ENCODE results near the gene RNGTT.
"Not testable (repeated sequence)": the region's sequence is repeated elsewhere in the genome, so short reads cannot be mapped to it uniquely, and the experiment has no call there.

RNGTT gene

DNA sequence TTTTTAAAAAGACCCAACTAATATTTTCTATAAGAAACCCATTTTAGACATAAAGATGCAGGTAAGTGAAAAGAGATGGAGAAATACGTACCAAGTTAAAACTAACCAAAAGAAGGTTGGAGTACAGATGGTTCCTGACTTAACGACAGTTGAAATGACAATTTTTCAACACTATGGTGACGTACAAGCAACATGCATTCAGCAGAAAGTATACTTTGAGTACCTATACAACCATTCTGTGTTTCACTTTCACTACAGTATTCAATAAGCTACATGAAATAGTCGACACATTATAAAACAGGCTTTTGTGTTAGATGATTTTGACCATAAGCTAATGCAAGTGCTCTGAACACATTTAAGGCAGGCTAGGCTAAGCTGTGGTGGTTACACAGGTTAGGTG, 228.9 kb downstream of the RNGTT start:
- Histone ChIP-seq H3K4me1 (ENCODE audit: control insufficient read depth in 1 of 2, insufficient read depth in 2 of 2, low read length in 2 of 2) (no peaks in the 10 kb centered on the region), H3K4me3 (ENCODE audit: low read depth in 1 of 2, low read length in 2 of 2) (no peak overlapping the region), H3K36me3 (ENCODE audit: control insufficient read depth in 1 of 2, insufficient read depth in 2 of 2, low read length in 2 of 2) (peaks cover 0 to 9% of the 10 kb centered on the region in 2 donors), H3K9me3 (ENCODE audit: control insufficient read depth in 1 of 2, low read length in 2 of 2) (no peaks in the 10 kb centered on the region), H3K27ac (ENCODE audit: low read length) (no peak overlapping the region), H3K27me3 (ENCODE audit: low read depth, low read length) (no peaks in the 10 kb centered on the region)

DNA sequence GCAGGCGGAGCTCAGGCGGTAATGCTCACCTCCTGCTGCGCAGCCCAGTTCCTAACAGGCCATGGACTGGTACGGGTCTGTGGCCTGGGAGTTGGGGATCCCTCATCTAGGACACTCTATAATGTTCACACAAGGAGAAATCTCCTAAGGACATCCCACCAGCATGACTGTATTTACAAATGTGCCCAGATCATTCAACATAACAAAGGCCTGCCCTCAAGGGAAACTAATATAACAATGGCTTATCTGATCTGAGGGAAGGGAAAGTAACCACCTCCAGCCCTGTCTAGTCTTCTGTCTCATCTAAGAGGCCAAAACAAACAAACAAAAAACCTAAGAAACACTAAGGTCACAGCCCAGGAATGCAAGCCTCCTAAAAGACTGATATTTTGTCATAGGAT, 232.8 kb downstream of the RNGTT start:
- Histone ChIP-seq H3K27ac (ENCODE audit: low read length) (no peak overlapping the region), H3K36me3 (ENCODE audit: control insufficient read depth in 1 of 2, insufficient read depth in 2 of 2, low read length in 2 of 2) (no peaks in the 10 kb centered on the region), H3K4me3 (ENCODE audit: low read depth in 1 of 2, low read length in 2 of 2) (no peak overlapping the region), H3K27me3 (ENCODE audit: low read depth, low read length) (no peaks in the 10 kb centered on the region), H3K4me1 (ENCODE audit: control insufficient read depth in 1 of 2, insufficient read depth in 2 of 2, low read length in 2 of 2) (no peaks in the 10 kb centered on the region), H3K9me3 (ENCODE audit: control insufficient read depth in 1 of 2, low read length in 2 of 2) (no peaks in the 10 kb centered on the region)

DNA sequence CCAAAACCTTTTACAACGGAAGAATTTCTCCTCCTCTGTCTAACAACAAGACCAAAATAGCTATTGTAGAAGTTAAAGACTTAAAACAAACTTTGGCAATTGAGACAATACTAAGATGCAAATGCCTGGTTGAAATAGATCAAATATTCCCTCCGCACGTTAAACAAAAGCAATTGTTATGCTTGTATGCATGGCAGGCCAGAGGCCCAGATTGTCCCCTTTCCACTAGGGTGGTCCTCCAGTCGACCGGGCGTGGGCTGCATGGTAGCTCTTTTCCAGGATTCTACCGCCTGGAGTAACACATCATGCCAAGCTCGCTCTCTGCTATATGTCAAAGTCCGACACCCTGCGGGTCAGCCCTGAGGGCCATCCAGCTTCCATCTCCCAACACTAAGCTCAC, 234.7 kb downstream of the RNGTT start:
- no peaks in the 10 kb centered on the region for H3K36me3 ChIP-seq (ENCODE audit: control insufficient read depth in 1 of 2, insufficient read depth in 2 of 2, low read length in 2 of 2)
- H3K4me3 ChIP-seq (ENCODE audit: low read depth in 1 of 2, low read length in 2 of 2) = no peak overlapping the region
- H3K27ac ChIP-seq (ENCODE audit: low read length) = no peak overlapping the region
- H3K9me3 ChIP-seq (ENCODE audit: control insufficient read depth in 1 of 2, low read length in 2 of 2) = no peaks in the 10 kb centered on the region
- no peaks in the 10 kb centered on the region for H3K4me1 ChIP-seq (ENCODE audit: control insufficient read depth in 1 of 2, insufficient read depth in 2 of 2, low read length in 2 of 2)
- no peaks in the 10 kb centered on the region for H3K27me3 ChIP-seq (ENCODE audit: low read depth, low read length)

DNA sequence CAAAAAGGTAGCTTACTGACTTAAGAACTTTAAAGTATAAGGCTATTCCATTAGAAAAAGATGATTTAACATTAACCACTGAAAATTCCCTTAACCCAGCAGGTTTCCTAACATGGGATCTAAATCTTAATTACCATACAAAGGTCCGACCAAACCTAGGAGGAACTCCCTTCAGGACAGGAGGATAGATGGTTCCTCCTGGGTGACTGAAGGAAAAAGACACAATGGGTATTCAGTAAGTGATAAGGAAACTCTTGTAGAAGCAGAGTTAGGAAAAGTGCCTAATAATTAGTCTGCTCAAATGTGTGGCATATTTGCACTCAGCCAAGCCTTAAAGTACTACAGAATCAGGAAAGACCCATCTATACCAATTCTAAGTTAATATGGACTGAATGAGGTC, 237.0 kb downstream of the RNGTT start:
- H3K27me3 ChIP-seq (ENCODE audit: low read depth, low read length); H3K27ac ChIP-seq (ENCODE audit: low read length); H3K9me3 ChIP-seq (ENCODE audit: control insufficient read depth in 1 of 2, low read length in 2 of 2); H3K36me3 ChIP-seq (ENCODE audit: control insufficient read depth in 1 of 2, insufficient read depth in 2 of 2, low read length in 2 of 2); H3K4me1 ChIP-seq (ENCODE audit: control insufficient read depth in 1 of 2, insufficient read depth in 2 of 2, low read length in 2 of 2); H3K4me3 ChIP-seq (ENCODE audit: low read depth in 1 of 2, low read length in 2 of 2): not testable (repeated sequence)

DNA sequence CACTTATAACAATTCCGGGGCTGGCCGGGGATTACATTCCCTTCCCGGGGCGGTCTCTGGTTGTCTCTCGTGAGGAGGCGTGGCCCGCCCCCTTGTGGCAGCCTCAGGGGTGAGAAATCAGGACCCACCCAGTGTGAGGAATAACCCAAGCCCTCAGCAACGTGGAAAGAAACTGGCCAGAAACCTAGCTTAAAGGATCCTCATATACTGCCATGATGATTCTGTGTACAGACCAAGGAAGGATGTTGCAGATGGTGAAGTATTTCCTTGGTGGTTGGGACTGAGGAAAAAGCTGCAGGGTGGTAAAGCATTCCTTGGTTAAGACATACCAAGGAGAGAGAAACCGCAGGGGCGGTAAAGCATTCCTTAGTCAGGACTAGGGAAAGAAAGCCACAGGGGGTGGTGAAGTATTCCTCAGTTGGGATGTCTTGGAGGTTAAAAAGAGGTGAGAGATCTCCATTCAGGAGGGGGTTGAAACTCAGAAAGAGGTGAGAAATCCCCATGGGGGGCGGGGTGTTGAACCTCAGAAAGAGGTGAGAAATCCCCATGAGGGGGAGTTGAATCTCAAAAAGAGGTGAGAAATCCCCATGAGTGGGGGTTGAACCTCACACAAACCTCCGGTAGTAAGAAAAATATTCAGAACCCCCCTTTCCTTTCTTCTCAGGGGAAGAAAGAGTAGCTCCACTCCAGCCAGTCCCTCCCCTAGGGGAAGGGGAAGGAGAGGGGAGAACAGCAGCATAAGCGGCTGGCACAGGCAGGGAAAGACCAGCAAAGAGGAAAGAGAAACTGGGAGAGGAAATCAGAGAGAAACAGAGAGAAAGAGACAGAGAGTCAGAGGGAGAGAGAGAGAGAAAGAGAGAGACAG, 238.1 kb downstream of the RNGTT start:
- no peak overlapping the region for H3K27ac ChIP-seq (ENCODE audit: low read length)
- no peak overlapping the region for H3K4me3 ChIP-seq (ENCODE audit: low read depth in 1 of 2, low read length in 2 of 2)
- no peaks in the 10 kb centered on the region for H3K4me1 ChIP-seq (ENCODE audit: control insufficient read depth in 1 of 2, insufficient read depth in 2 of 2, low read length in 2 of 2)
- no peaks in the 10 kb centered on the region for H3K36me3 ChIP-seq (ENCODE audit: control insufficient read depth in 1 of 2, insufficient read depth in 2 of 2, low read length in 2 of 2)
- no peaks in the 10 kb centered on the region for H3K27me3 ChIP-seq (ENCODE audit: low read depth, low read length)
- no peaks in the 10 kb centered on the region for H3K9me3 ChIP-seq (ENCODE audit: control insufficient read depth in 1 of 2, low read length in 2 of 2)

DNA sequence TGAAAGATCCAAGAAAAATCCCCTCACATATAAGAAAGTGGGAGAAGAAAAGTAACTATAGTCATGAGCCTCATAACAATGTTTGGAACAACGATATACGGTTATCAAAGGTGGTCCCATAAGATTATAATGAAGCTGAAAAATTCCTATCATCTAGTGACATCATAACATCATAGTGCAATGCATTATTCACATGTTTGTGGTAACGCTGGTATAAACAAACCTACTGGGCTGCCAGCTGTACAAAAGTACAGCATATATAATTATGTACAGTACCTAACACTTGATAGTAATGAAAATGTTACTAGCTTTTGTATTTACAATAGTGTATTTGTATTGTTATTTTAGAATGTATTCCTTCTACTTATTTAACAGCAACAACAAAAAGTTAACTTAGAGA, 240.7 kb downstream of the RNGTT start:
- H3K4me1 ChIP-seq (ENCODE audit: control insufficient read depth in 1 of 2, insufficient read depth in 2 of 2, low read length in 2 of 2) = no peaks in the 10 kb centered on the region
- H3K36me3 ChIP-seq (ENCODE audit: control insufficient read depth in 1 of 2, insufficient read depth in 2 of 2, low read length in 2 of 2) = no peaks in the 10 kb centered on the region
- no peak overlapping the region for H3K27ac ChIP-seq (ENCODE audit: low read length)
- H3K9me3 ChIP-seq (ENCODE audit: control insufficient read depth in 1 of 2, low read length in 2 of 2) = no peaks in the 10 kb centered on the region
- no peaks in the 10 kb centered on the region for H3K27me3 ChIP-seq (ENCODE audit: low read depth, low read length)
- H3K4me3 ChIP-seq (ENCODE audit: low read depth in 1 of 2, low read length in 2 of 2) = no peak overlapping the region

DNA sequence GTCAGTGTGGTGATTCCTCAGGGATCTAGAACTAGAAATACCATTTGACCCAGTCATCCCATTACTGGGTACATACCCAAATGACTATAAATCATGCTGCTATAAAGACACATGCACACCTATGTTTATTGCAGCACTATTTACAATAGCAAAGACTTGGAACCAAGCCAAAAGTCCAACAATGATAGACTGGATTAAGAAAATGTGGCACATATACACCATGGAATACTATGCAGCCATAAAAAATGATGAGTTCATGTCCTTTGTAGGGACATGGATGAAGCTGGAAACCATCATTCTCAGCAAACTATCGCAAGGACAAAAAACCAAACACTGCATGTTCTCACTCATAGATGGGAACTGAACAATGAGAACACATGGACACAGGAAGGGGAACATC, 247.0 kb downstream of the RNGTT start:
- H3K27me3 ChIP-seq (ENCODE audit: low read depth, low read length); H3K27ac ChIP-seq (ENCODE audit: low read length); H3K9me3 ChIP-seq (ENCODE audit: control insufficient read depth in 1 of 2, low read length in 2 of 2); H3K4me1 ChIP-seq (ENCODE audit: control insufficient read depth in 1 of 2, insufficient read depth in 2 of 2, low read length in 2 of 2); H3K36me3 ChIP-seq (ENCODE audit: control insufficient read depth in 1 of 2, insufficient read depth in 2 of 2, low read length in 2 of 2); H3K4me3 ChIP-seq (ENCODE audit: low read depth in 1 of 2, low read length in 2 of 2): not testable (repeated sequence)

DNA sequence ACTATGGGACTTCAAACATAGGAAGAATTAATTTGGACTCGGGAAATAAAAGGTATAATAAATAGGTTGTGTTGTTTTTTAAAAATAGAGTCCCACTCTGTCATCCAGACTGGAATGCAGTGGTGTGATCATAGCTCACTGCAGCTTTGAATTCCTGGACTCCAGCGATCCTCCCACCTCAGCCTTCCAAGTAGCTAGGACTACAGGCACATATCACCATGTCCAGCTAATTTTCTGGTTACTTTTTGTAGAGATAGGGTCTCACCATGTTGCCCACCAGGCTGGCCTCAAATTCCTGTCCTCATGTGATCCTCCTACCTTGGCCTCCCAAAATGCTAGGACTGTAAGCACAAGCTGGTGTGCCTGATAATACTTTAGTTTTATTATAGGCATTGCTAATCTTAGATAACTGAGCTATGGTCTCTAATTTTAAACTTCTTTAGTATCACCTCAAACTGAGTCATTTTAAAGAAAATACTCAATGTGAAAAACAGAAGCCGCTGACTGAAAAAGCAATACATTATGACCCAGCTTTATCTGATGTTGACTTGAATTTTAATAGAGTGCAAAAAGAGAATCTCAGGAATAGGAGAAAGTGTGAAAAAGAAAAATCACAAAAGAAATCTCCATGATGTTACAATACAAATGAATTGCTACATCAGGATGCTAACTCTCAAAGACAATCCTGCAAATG, 251.0 kb downstream of the RNGTT start:
- H3K27me3 ChIP-seq (ENCODE audit: low read depth, low read length) = no peaks in the 10 kb centered on the region
- H3K9me3 ChIP-seq (ENCODE audit: control insufficient read depth in 1 of 2, low read length in 2 of 2) = no peaks in the 10 kb centered on the region
- H3K27ac ChIP-seq (ENCODE audit: low read length) = no peak overlapping the region
- peaks cover 0 to 3% of the 10 kb centered on the region in 2 donors for H3K36me3 ChIP-seq (ENCODE audit: control insufficient read depth in 1 of 2, insufficient read depth in 2 of 2, low read length in 2 of 2)
- H3K4me1 ChIP-seq (ENCODE audit: control insufficient read depth in 1 of 2, insufficient read depth in 2 of 2, low read length in 2 of 2) = no peaks in the 10 kb centered on the region
- H3K4me3 ChIP-seq (ENCODE audit: low read depth in 1 of 2, low read length in 2 of 2) = no peak overlapping the region

DNA sequence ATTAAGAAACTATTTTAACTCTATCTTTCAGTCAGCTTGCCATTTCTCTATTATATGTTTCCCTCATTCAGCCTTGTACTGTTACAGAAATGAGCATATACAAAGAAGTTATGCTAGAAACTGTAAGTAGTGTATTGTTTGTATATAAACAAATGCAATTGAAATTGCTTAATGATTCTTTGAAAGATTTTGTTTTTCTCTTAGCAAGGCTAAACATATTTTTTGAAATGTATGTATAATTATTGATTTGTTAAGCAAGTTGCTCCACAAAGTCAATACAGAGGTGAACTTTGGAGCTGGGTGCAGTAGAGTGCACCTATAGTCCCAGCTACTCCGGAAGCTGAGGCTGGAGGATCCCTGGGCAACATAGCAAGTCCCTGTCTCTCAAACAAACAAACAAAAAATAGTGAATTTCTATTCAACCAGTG, 253.6 kb downstream of the RNGTT start:
- Histone ChIP-seq H3K4me3 (ENCODE audit: low read depth in 1 of 2, low read length in 2 of 2) (no peak overlapping the region), H3K36me3 (ENCODE audit: control insufficient read depth in 1 of 2, insufficient read depth in 2 of 2, low read length in 2 of 2) (peaks cover 0 to 3% of the 10 kb centered on the region in 2 donors), H3K27ac (ENCODE audit: low read length) (no peak overlapping the region), H3K27me3 (ENCODE audit: low read depth, low read length) (no peaks in the 10 kb centered on the region), H3K4me1 (ENCODE audit: control insufficient read depth in 1 of 2, insufficient read depth in 2 of 2, low read length in 2 of 2) (no peaks in the 10 kb centered on the region), H3K9me3 (ENCODE audit: control insufficient read depth in 1 of 2, low read length in 2 of 2) (no peaks in the 10 kb centered on the region)

DNA sequence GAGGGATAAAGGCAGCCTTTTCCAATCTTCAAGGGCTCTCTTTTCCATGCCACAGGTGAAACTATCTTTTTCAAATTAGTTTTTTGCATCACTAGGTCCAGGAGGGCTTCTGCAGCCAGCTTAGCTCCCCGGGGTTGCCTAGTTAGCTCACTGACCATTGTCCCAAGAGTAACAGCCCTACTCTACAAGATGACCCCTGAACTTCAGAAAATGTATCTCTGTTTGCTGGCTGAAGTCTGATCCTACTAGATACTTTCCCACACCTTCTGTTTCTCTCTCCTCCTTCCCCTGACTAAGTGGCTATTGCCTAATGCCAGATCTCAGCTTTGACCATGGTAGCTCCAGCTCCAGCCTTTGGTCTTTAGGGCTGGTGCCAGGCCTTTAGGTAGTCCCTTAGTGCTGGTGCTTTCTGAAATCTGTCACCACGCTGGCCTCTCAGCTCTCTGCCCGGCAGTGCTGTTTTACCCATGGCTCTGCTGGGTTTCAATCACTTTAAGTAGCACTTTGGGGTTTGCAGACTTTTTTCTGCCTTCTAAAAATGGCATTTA, 255.1 kb downstream of the RNGTT start:
- H3K27ac ChIP-seq (ENCODE audit: low read length) = no peak overlapping the region

DNA sequence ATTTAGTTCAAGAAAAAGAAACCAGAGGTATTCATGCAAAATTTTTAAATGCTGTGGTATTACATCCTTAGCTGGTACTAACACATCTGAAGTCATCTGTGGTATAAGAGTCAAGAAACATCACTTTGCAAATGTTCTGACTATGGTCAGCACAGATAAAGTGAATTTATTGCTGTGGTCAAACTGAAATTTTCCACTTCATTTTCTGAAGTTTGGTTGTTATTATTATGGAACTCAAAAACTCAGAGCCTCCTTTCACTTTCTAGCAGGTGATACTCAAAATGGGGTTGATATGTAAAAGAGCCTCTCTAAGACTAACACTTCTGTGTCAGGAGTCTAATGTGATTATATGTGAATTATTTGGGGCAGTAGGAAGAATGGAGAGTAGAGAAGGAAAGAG, 257.8 kb downstream of the RNGTT start:
- no peak overlapping the region for H3K4me3 ChIP-seq (ENCODE audit: low read depth in 1 of 2, low read length in 2 of 2)
- H3K9me3 ChIP-seq (ENCODE audit: control insufficient read depth in 1 of 2, low read length in 2 of 2) = no peaks in the 10 kb centered on the region
- no peaks in the 10 kb centered on the region for H3K27me3 ChIP-seq (ENCODE audit: low read depth, low read length)
- no peaks in the 10 kb centered on the region for H3K36me3 ChIP-seq (ENCODE audit: control insufficient read depth in 1 of 2, insufficient read depth in 2 of 2, low read length in 2 of 2)
- no peak overlapping the region for H3K27ac ChIP-seq (ENCODE audit: low read length)
- H3K4me1 ChIP-seq (ENCODE audit: control insufficient read depth in 1 of 2, insufficient read depth in 2 of 2, low read length in 2 of 2) = no peaks in the 10 kb centered on the region

More for the DNA sequence above, 255.1 kb downstream of the RNGTT start:
- Histone ChIP-seq H3K4me1 (ENCODE audit: control insufficient read depth in 1 of 2, insufficient read depth in 2 of 2, low read length in 2 of 2) (no peaks in the 10 kb centered on the region), H3K9me3 (ENCODE audit: control insufficient read depth in 1 of 2, low read length in 2 of 2) (no peaks in the 10 kb centered on the region), H3K4me3 (ENCODE audit: low read depth in 1 of 2, low read length in 2 of 2) (no peak overlapping the region), H3K36me3 (ENCODE audit: control insufficient read depth in 1 of 2, insufficient read depth in 2 of 2, low read length in 2 of 2) (peaks cover 0 to 3% of the 10 kb centered on the region in 2 donors), H3K27me3 (ENCODE audit: low read depth, low read length) (no peaks in the 10 kb centered on the region)

Measured in muscle layer of duodenum (tissue), 2 donors.